CD4-positive, alpha-beta T cell treated with Interleukin-15 for 4 hours (primary cell): ENCODE measurements around the gene RIBC1.
"Not testable (repeated sequence)": the region's sequence is repeated elsewhere in the genome, so short reads cannot be mapped to it uniquely, and the experiment has no call there.

Experiments used
- DNase-seq: peaks from one replicate; pipeline ENCODE4 v3.0.0-alpha.2; 2020; ENCODE audit warnings: low spot score

RIBC1 gene

GRCh38 chrX:53422861-53423306 lies at the start of gene RIBC1:
RIBC1 (plus strand) TSS chrX:53422873; CDS start chrX:53426277, 3,404 bp downstream.
- DNase-seq = no peak

DNA sequence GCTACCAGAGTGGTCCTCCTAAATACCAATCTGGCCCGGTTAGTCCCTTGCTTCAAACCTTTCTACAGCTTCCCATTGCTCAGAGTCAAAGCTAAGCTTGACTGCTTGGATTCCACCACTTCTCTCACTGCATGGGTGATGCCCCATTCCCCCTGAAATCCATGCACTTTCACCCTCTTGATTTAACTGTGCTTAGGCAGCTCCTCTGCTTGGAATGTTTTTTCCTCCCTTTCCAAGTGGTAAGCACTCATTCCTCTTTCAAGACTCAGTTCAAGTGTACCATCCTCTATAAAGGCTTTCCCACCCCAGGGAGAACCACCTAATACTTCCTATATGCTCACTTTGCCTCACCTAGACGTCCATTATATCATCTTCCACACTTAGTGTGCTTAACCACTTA lies 49.4 kb upstream of the RIBC1 start:
- DNase-seq = no peak

DNA sequence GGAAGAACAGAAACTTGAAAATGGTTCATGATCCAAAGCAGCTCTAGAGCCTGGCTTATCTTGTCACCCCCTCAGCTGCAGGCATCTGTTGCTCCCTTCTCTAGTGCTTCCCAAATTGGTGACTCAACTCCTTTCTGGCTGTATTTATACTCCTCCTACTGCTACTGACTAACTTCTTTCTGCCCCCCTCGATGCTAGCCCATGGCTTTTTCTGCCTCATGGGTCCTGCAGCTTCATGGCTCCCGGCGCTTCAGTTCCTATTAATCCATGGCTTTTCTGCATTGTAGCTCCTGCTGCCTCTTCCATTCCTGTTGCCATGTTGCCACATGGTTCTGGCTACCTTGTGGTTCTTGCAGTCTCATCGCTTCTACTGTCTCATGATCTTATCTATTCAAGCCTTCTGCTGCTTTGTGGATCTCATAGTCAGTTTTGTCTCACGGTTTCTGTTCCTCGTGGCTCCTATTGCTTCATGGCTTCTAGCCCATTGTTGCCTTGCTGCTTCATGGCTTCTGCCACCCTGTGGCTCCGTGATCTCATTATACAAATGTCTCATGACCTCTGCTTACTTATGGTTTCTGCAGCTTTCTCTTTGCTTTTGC lies 48.4 kb upstream of the RIBC1 start:
- no peak for DNase-seq

DNA sequence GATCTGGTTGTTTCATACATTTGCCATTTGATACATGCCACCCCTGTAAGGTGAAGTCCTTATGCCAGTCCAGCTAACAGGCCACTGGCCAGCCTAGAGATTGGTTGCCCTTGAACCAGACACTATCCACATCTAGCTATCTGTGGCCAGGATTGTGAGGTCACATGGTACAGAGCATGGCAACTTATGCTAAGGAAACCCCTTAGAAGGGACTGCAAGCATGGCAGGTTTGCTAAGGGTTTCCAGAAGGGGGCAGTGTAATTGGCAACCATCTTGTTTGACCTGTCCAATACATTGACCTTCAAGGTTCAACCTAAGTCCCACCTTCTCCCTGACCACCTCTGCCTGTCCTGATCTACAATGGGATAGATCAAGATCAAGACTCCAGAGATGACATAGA lies 47.8 kb upstream of the RIBC1 start:
- no peak for DNase-seq

GRCh38 chrX:53376888-53377287 lies 45.8 kb upstream of the RIBC1 start:
- no peak for DNase-seq

DNA sequence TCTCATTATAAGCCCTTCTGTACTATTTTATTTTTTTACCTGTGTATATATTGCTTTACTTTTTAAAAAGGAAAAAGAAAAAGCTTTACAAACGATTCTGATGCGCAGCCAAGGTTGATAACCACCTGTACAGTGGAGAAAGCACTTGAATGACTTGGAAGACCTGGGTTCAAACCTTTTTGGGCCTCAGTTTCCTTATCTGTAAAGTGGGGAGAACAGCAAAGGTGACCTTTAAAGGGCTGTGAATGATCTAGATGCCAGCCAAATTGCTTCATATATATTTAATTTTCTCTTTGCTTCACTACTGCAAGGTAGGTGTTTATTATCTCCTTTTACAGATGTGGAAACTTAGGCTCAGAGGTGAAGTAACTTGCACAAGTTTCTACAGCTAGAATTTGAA lies 45.2 kb upstream of the RIBC1 start:
- DNase-seq = no peak

- DNase-seq = no peak
These were observed 43.5 kb upstream of the RIBC1 start for GRCh38 chrX:53379008-53379710.

- no peak for DNase-seq
These were observed 42.9 kb upstream of the RIBC1 start for GRCh38 chrX:53379747-53380146.

GRCh38 chrX:53383376-53384076 lies 39.1 kb upstream of the RIBC1 start:
- no peak for DNase-seq

- DNase-seq = no peak
These were observed 26.9 kb upstream of the RIBC1 start for GRCh38 chrX:53395605-53396298.

DNA sequence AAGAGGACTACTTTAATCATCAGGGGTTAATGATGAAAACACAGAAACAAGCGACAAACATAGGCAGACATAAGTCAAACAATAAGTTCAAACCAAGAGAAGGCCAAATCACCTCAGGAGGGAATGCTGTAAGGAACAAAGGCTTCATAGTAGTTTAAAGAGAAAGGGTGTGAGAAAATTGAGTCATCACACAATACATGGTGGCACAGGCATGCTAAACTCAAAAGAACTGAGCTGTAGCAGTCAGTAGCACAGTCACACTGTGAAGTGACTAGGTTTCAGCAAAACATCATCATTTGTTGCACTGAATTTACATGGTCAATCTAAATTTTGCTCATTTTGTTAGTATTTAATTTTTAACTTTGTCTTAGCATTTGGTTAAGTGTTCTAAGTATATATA lies 24.5 kb upstream of the RIBC1 start:
- no peak for DNase-seq

DNA sequence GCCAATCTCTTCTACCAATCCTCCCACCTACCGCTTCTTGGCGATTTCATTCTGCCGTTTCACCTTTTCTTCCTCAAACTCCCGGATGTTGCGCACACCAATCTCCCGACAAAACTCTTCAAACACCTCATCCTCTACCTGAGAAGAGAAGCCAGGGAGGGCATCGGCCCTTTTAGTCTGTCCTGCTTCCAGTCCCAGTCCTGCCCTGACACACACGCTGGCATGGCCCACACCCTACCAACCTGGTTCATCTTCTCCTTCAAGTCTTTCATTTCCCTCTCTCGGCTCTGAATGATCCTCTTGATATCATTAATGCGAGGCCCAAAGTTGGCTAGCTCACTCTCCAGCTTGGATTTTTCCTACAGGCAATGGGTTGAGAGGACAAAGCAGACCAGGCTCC lies 19.1 kb upstream of the RIBC1 start:
- DNase-seq = no peak

GRCh38 chrX:53412446-53412845 lies 10.2 kb upstream of the RIBC1 start:
- no peak for DNase-seq

GRCh38 chrX:53420351-53420750 lies 2.3 kb upstream of the RIBC1 start:
- not testable (repeated sequence) for DNase-seq

GRCh38 chrX:53421125-53421524 lies 1.5 kb upstream of the RIBC1 start:
- no peak for DNase-seq

DNA sequence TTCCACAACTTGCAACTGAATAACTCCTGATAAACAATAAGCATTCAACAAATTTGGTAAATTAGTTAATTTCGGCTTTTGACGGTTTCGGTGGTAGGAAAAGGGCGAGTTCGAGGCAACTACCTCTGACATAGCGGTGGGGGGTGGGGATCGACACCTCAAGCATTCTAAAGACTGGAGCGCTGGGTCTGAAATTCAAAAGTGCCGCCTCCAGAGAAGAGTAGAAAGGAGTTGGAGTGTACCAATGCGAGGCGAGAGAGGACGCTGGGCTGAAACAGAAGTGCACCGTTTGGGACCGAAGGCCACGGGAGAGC lies 944 bp upstream of the RIBC1 start:
- no peak for DNase-seq

DNA sequence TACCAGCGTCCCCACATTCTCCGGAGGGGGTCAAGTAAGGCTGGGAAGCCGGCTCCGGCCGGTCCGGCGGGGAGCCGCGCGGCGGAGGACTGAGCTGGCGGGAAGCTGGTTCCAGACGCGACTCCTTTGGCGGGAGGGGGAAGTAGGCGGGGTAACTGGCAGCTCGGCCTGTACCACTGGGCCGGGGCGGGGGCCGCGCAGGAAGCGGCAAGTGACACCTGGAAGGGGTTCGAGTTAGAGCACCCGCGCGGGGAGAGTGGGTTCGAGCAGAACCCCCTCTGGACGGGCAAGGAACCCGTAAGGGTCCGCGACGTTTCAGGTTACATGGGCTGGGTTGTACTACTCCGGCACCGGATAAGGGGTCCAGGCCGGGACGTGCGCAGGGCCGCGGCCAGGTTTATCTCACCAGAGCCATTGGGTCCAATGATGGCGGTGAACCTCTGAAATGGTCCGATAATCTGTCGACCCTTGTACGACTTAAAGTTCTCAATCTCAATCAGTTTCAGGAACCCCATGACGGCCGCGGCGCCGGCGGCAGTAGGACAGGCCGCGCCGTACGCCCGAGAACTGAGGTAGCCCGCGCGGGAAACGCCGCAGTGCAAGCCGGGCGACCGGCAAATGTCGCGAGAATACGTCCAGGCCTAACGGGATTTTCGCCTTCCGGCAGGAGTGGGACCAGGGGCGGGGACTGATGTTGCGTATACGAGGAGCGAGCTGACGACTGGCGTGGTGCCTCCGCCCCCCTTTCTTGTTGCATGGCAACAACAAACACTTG lies 400 bp upstream of the RIBC1 start, which contains the start of gene SMC1A:
Gene SMC1A, minus strand, starts transcription at position 569 of the 775 bp plus-strand sequence. Its CDS starts 54 bp downstream, at position 515.
- peak; percentile 97 for DNase-seq

- DNase-seq = no peak
These were observed 7.1 kb downstream of the RIBC1 start for GRCh38 chrX:53429755-53430154.

DNA sequence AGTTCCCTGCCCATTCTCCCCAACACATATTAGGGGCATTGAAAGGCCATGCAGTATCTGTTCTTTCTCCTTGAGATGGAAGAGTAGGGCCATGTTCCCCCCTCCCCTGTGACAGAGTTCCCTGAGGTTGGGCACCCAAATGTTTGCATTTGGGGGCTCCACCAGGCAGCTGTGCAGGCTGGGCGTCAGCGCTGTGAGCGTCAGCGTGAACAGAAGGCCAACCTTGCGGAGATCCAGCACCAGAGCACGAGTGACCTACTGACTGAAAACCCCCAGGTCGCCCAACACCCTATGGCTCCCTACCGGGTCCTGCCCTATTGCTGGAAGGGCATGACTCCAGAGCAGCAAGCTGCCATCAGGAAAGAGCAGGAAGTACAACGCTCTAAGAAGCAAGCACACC lies 7.6 kb downstream of the RIBC1 start:
- no peak for DNase-seq

DNA sequence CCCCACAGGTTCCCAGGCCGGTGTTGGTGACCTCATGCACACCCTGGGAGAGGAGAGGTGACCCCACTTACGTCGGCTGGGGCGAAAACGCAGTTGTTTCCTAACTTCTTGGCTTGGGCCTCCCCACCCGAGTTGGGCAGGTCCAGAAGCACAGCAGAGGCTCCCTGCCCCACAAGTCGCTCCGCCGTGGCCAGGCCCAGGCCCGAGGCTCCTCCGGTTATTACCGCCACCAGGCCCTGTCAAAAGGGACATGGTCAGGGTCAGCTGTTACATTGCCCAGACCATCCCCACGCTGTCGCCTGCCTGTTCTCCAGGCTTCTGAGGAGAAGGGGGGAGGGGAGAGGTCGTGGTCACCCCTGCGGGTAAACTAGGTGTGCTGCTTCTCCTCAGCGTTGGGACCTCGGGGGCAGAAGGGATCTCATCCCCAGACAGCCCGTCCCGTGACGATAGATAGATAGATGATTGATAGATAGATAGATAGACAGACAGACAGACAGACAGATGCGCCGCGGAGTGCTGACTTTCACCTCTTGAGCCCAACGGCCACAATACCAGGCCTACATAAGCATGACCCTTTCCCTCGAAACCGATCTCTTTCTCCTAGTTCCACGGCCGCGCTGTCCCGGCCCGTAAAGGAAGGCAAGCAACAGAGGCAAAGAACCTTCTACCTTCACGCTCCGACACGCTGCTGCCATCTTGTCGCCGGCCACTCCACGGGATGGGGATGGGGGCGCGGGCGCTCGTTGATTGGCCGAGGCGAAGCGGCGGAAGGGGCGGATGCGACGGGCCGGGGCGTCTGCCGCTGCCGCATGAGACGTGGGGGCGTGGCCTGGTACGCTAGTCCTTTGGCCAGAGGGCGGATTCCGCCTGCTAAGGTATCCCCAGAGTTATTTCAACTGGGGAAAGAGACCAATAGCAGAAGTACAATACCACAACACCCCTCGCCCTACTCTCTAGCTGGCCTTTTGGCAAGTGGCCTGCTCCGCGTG lies 11.3 kb downstream of the RIBC1 start, which contains the start of gene HSD17B10:
Gene HSD17B10, minus strand, starts transcription at position 720 of the 989 bp plus-strand sequence. Its CDS starts 25 bp downstream, at position 695.
- DNase-seq = peak; percentile 82
